B cell (primary cell): ENCODE measurements around the gene DDX50. TPM values are rescaled to one million over a fixed set of nuclear protein-coding genes. Genes with fewer than 3 reads are reported as not detected.

Experiments used
- ATAC-seq: fragments of 200-7000 bp; cut with Tn5 transposase; one replicate; pipeline ENCODE4 v1.10.0; 2021; ENCODE audit warnings: low read depth, mild to moderate bottlenecking, moderate number of reproducible peaks, moderate library complexity
- CTCF ChIA-PET: fragments of 350-600 bp; sonication (Branson Sonifier 250); formaldehyde crosslinking; loops from one replicate; lab custom pipeline; 2021; ENCODE audit warnings: antibody characterized with exemption, inconsistent platforms; lab: Charles Lee
- POLR2A ChIA-PET: fragments of 350-600 bp; sonication (Branson Sonifier 250); formaldehyde crosslinking; loops from one replicate; lab custom pipeline; 2021; ENCODE audit warnings: antibody characterized with exemption; lab: Charles Lee
- DNase-seq: peaks from one replicate; pipeline ENCODE4 v3.0.0; 2013
- H2AFZ ChIP-seq: 2 replicates; pipeline ENCODE4 v1.6.1; 2012; ENCODE audit warnings: mild to moderate bottlenecking, low read depth, low read length; ENCODE audit not compliant: insufficient read depth, poor library complexity, severe bottlenecking
- H3K27ac ChIP-seq, 2 donors: 1 replicate in 1 of 2; 2 replicates in 1 of 2; pipeline ENCODE4 v1.5.1; 2012 to 2013; ENCODE audit warnings: low read length in 2 of 2, mild to moderate bottlenecking in 2 of 2, moderate library complexity in 1 of 2
- H3K27me3 ChIP-seq, 4 experiments: fragments of 200-600 bp in 1 of 4; sonication (generic) in 1 of 4; replicated peaks in 1 of 4; 1 replicate in 2 of 4; 2 replicates in 2 of 4; pipeline versions ENCODE4 v1.6.1 to v1.7.0; 2013 to 2016; ENCODE audit warnings: low read length in 3 of 4, mild to moderate bottlenecking in 2 of 4, mixed read lengths in 1 of 4, moderate library complexity in 1 of 4; ENCODE audit not compliant: insufficient read depth in 4 of 4, control insufficient read depth in 3 of 4; ENCODE audit errors: control extremely low read depth in 1 of 4
- H3K36me3 ChIP-seq, 2 experiments: replicated peaks in 1 of 2; 1 replicate in 1 of 2; 2 replicates in 1 of 2; pipeline versions ENCODE4 v1.6.1 to v1.7.1; 2013; ENCODE audit warnings: low read length in 1 of 2; ENCODE audit not compliant: insufficient read depth in 2 of 2, control insufficient read depth in 1 of 2; ENCODE audit errors: control extremely low read depth in 1 of 2, extremely low read depth in 1 of 2
- H3K4me1 ChIP-seq, 2 donors: fragments of 200-600 bp in 1 of 2; sonication (generic) in 1 of 2; 1 replicate in 1 of 2; 2 replicates in 1 of 2; pipeline versions ENCODE4 v1.5.1 to v1.6.1; 2013 to 2017; ENCODE audit warnings: low read length in 2 of 2; ENCODE audit not compliant: control insufficient read depth in 2 of 2, insufficient read depth in 2 of 2
- H3K4me2 ChIP-seq: replicated peaks from 2 replicates; pipeline ENCODE3; 2012; ENCODE audit warnings: mild to moderate bottlenecking, low read depth, low read length; ENCODE audit not compliant: poor library complexity, severe bottlenecking
- H3K4me3 ChIP-seq, 5 experiments: fragments of 200-600 bp in 1 of 5; sonication (generic) in 1 of 5; 1 replicate in 3 of 5; 2 replicates in 2 of 5; pipeline versions ENCODE4 v1.5.1 to v1.7.0; 2011 to 2016; ENCODE audit warnings: low read length in 4 of 5, mild to moderate bottlenecking in 4 of 5, low read depth in 2 of 5, control low read depth in 1 of 5, moderate library complexity in 1 of 5; ENCODE audit not compliant: insufficient read depth in 1 of 5; ENCODE audit errors: control extremely low read depth in 1 of 5, extremely low read depth in 1 of 5
- H3K79me2 ChIP-seq: fragments of 200-600 bp; sonication (generic); one replicate; pipeline ENCODE4 v1.6.0; 2016; ENCODE audit warnings: low read length; ENCODE audit not compliant: control insufficient read depth, insufficient read depth
- H3K9ac ChIP-seq: fragments of 200-600 bp; sonication (generic); 2 replicates; pipeline ENCODE4 v1.6.1; 2017; ENCODE audit warnings: mild to moderate bottlenecking, low read length, moderate library complexity
- H3K9me3 ChIP-seq, 3 donors: one replicate each; pipeline versions ENCODE4 v1.6.1 to v1.7.1; 2013; ENCODE audit warnings: low read length in 2 of 3; ENCODE audit not compliant: control insufficient read depth in 2 of 3, insufficient read depth in 1 of 3; ENCODE audit errors: control extremely low read depth in 1 of 3
- H4K20me1 ChIP-seq: 2 replicates; pipeline ENCODE4 v1.6.0; 2012; ENCODE audit warnings: mild to moderate bottlenecking, low read length; ENCODE audit not compliant: insufficient read depth, control insufficient read depth, poor library complexity, severe bottlenecking
- H3K27ac Mint-ChIP-seq: one replicate; pipeline ENCODE4 v1.8.0; 2021; ENCODE audit warnings: mixed read lengths
- H3K27me3 Mint-ChIP-seq: one replicate; pipeline ENCODE4 v1.8.0; 2021; ENCODE audit warnings: mixed read lengths
- H3K4me1 Mint-ChIP-seq: one replicate; pipeline ENCODE4 v1.8.0; 2021; ENCODE audit warnings: mixed read lengths
- H3K4me3 Mint-ChIP-seq: one replicate; pipeline ENCODE4 v1.8.0; 2021; ENCODE audit warnings: mixed read lengths
- H3K9me3 Mint-ChIP-seq: one replicate; pipeline ENCODE4 v1.8.0; 2022; ENCODE audit warnings: mixed read lengths; ENCODE audit not compliant: insufficient read depth
- CTCF ChIP-seq: fragments of 200-600 bp; IDR thresholded peaks from one replicate; pipeline ENCODE4 v1.8.0; 2022; ENCODE audit warnings: antibody characterized with exemption, mild to moderate bottlenecking
- EZH2 ChIP-seq: IDR thresholded peaks from 2 replicates; pipeline ENCODE4 v1.6.1; 2012; ENCODE audit warnings: borderline replicate concordance, low read depth, mild to moderate bottlenecking, moderate library complexity, low read length; ENCODE audit not compliant: insufficient read depth, poor library complexity, severe bottlenecking
- WGBS: methylation state at CpG from one replicate; pipeline ENCODE4 v1.1.5; 2013; ENCODE audit warnings: missing lambda C conversion rate; ENCODE audit not compliant: insufficient coverage; 5-methylcytosine and 5-hydroxymethylcytosine counted together
- intact Hi-C: fragments of 100-400 bp; cut with micrococcal nuclease; formaldehyde crosslinking; loops from one replicate; pipeline ENCODE4 v1.10.0; 2022
- polyA plus RNA-seq: library from polyadenylated mRNA; depleted of rRNA; stranded (reverse); fragments of >200 nt; gene quantifications from 2 replicates; pipeline ENCODE4 v1.2.3, GENCODE V29; 2012
- total RNA-seq, 2 donors: library from RNA; stranded (reverse); fragments of 120-200 nt in 1 of 2; gene quantifications; 1 replicate in 1 of 2; 2 replicates in 1 of 2; pipeline versions ENCODE4 v1.2.3 to v1.2.4, GENCODE V29; 2013 to 2022

Gene DDX50
- total and polyA plus RNA-seq, 2 donors (not counting 1 experiment from before 2014, with no cell fraction given): 15.6 to 39.3 TPM

DNA sequence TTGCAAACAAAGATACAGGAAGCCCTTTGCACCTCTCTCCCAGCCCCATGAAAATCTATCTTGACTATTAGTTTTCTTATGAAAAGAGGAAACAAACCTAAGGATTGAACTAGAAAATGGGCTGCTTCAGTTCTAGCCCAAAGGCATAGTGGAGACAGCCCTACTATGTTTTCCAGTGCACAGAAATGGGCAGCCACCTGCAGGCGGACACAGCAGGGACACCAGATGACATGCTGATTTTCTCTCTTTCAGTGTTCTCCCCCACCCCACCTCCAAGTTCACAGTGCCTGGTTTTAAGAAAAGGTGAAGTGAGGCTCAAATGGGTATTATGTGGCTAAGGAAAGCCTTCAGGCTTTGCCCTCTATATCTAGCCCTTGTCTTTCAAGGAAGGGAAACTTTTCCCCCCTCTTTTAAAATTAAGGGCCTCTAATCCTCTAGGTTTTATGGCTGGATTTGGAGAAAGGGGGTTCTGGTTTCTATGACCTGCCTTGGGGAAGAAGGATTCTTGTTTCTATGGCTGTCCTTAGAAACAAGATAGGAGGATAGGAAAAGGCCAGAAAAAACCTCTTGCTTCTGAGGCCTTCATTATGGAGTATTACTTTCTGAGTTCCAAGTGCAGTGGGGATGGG is 23.5 kb upstream of the DDX50 start:
- Histone ChIP-seq H3K36me3 (no peaks in the 10 kb centered on the region), H3K27ac (no peak overlapping the region), H3K4me2 (no peak overlapping the region), H3K9me3 (no peaks in the 10 kb centered on the region), H3K79me2 (no peaks in the 10 kb centered on the region), H2AFZ (no peak overlapping the region), H3K4me1 (no peaks in the 10 kb centered on the region), H3K4me3 (no peak overlapping the region), H3K27me3 (no peaks in the 10 kb centered on the region), H3K9ac (no peak overlapping the region), H4K20me1 (no peaks in the 10 kb centered on the region)
- CTCF ChIA-PET: no interaction called here
- Mint-ChIP-seq H3K9me3 (no peaks in the 10 kb centered on the region), H3K4me3 (no peak overlapping the region), H3K27ac (no peak overlapping the region), H3K4me1 (no peaks in the 10 kb centered on the region), H3K27me3 (no peaks in the 10 kb centered on the region)
- intact Hi-C loops: no loop called here
- ATAC-seq (no peak), DNase-seq (no peak)
- no CpG with 5 or more reads among the region's 1 CpG for WGBS
- POLR2A ChIA-PET: no interaction called here
- no peak for TF ChIP-seq EZH2
- no peak for TF ChIP-seq CTCF

DNA sequence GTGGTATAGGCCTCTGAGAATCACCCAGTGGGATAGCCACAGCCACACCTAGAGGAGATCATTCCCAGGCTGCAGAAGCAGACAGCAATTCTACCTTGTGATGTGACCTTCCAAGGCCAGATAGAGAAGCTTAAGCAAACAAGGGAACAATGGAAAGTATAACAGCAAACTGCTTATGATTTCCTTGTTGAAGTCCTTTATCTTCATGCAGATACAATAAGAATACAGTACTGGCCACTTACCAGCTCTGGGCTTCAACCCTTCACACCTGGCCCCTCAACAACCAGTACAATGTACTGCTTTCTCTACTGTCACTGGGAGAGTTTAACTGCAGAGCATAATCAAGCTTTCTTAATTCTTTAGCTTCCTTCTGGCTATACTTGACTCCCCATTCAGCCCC is 22.6 kb upstream of the DDX50 start:
- H3K9me3 Mint-ChIP-seq: no peaks in the 10 kb centered on the region
- DNase-seq (no peak), ATAC-seq (no peak)
- no peak overlapping the region for H3K27ac Mint-ChIP-seq
- H3K27me3 Mint-ChIP-seq: no peaks in the 10 kb centered on the region
- no peak for TF ChIP-seq CTCF
- no peak for TF ChIP-seq EZH2
- intact Hi-C loops: no loop called here
- CTCF ChIA-PET: no interaction called here
- no peaks in the 10 kb centered on the region for H4K20me1 ChIP-seq
- POLR2A ChIA-PET: no interaction called here
- H3K27me3 ChIP-seq: no peaks in the 10 kb centered on the region
- H3K9ac ChIP-seq: no peak overlapping the region
- no peaks in the 10 kb centered on the region for H3K36me3 ChIP-seq
- H3K4me3 Mint-ChIP-seq: no peak overlapping the region
- no peak overlapping the region for H3K4me3 ChIP-seq
- no peaks in the 10 kb centered on the region for H3K4me1 ChIP-seq
- no peaks in the 10 kb centered on the region for H3K9me3 ChIP-seq
- no peaks in the 10 kb centered on the region for H3K79me2 ChIP-seq
- no peak overlapping the region for H3K4me2 ChIP-seq
- H3K27ac ChIP-seq: no peak overlapping the region
- no peaks in the 10 kb centered on the region for H3K4me1 Mint-ChIP-seq
- H2AFZ ChIP-seq: no peak overlapping the region
